Breast epithelium (tissue), 4 donors: ENCODE results near the gene PLP2. TPM values are rescaled to one million over a fixed set of nuclear protein-coding genes. Genes with fewer than 3 reads are reported as not detected.

Experiments
- DNase-seq, 2 donors: peaks; one replicate each; pipeline ENCODE4 v3.0.0-alpha.2; 2019; ENCODE audit warnings: low spot score in 2 of 2
- H3K27ac ChIP-seq, 2 donors: fragments of 200-600 bp; sonication (generic) in 1 of 2; one replicate each; pipeline ENCODE4 v1.5.1; 2016 to 2019; ENCODE audit warnings: mild to moderate bottlenecking in 1 of 2
- H3K27me3 ChIP-seq, 2 donors: fragments of 200-600 bp; sonication (generic) in 1 of 2; one replicate each; pipeline versions ENCODE4 v1.5.1 to v1.6.0; 2017 to 2019; ENCODE audit warnings: control low read depth in 1 of 2, mild to moderate bottlenecking in 1 of 2
- H3K36me3 ChIP-seq: fragments of 200-600 bp; one replicate; pipeline ENCODE4 v1.5.1; 2019
- H3K4me1 ChIP-seq, 2 donors: fragments of 200-600 bp; sonication (generic); one replicate each; pipeline ENCODE4 v1.5.1; 2016 to 2019; ENCODE audit warnings: control low read depth in 1 of 2
- H3K4me3 ChIP-seq, 3 donors: fragments of 200-600 bp; sonication (generic); 1 replicate in 2 of 3; 2 replicates in 1 of 3; pipeline ENCODE4 v1.5.1; 2016 to 2019; ENCODE audit warnings: mild to moderate bottlenecking in 3 of 3, moderate library complexity in 2 of 3
- H3K9me3 ChIP-seq, 2 donors: fragments of 200-600 bp; sonication (generic) in 1 of 2; one replicate each; pipeline ENCODE4 v1.5.1; 2016 to 2019; ENCODE audit warnings: control low read depth in 1 of 2
- POLR2A ChIP-seq: fragments of 450-650 bp; IDR thresholded peaks from one replicate; pipeline ENCODE4 v1.6.1; 2016; ENCODE audit warnings: antibody characterized with exemption, mild to moderate bottlenecking, moderate library complexity
- POLR2AphosphoS5 ChIP-seq, 3 donors: sonication (generic); formaldehyde crosslinking; IDR thresholded peaks; one replicate each; pipeline ENCODE4 v1.6.1; 2017; ENCODE audit warnings: antibody characterized with exemption in 3 of 3
- intact Hi-C: fragments of 100-400 bp; cut with DNase I; formaldehyde crosslinking; loops from one replicate; pipeline ENCODE4 v1.15.1; 2023; ENCODE audit warnings: low total_unique reads
- total RNA-seq, 3 donors: library from RNA; depleted of rRNA; stranded (reverse); fragments of >200 nt; gene quantifications; one replicate each; pipeline ENCODE4 v1.1.0, GENCODE V29; 2016
- TF ChIP-seq, protein P1 (sequence below), 3 donors: fragments of 450-650 bp; IDR thresholded peaks; one replicate each; pipeline ENCODE4 v1.5.1; 2016 to 2017; ENCODE audit warnings: antibody characterized with exemption in 3 of 3, mild to moderate bottlenecking in 3 of 3, moderate library complexity in 3 of 3

PLP2 gene
- total RNA-seq, 3 donors from 2014 or later: 23.4 to 27.9 (median 27.8) TPM

DNA sequence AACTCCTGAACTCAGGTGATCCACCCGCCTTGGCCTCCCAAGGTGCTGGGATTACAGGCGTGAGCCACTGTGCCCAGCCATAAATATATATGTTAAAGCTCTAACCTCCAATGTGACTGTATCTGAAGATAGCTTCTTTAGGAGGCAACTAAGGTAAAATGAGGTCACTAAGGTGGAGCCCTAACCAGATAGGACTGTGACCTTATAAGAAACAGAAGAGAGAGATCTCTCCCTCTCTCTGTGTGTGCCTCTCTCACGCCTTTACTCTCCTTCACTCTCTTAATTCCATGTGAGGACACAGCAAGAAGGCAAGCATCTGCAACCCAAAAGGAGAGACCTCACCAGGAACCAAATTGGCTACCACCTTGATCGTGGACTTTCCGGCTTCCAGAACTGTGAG is 10.1 kb upstream of the PLP2 start:
- DNase-seq: no peak
- Histone ChIP-seq H3K4me1 (no peaks in the 10 kb centered on the region), H3K27me3 (peaks cover 0 to 28% of the 10 kb centered on the region in 2 donors), H3K27ac (no peak overlapping the region), H3K9me3 (no peaks in the 10 kb centered on the region), H3K36me3 (no peaks in the 10 kb centered on the region), H3K4me3 (no peak overlapping the region)
- intact Hi-C loops: no loop called here
- TF ChIP-seq POLR2A (no peak), POLR2AphosphoS5 (IDR thresholded peaks at IDR 0.05) (no peak)
- TF ChIP-seq, protein P1, sequence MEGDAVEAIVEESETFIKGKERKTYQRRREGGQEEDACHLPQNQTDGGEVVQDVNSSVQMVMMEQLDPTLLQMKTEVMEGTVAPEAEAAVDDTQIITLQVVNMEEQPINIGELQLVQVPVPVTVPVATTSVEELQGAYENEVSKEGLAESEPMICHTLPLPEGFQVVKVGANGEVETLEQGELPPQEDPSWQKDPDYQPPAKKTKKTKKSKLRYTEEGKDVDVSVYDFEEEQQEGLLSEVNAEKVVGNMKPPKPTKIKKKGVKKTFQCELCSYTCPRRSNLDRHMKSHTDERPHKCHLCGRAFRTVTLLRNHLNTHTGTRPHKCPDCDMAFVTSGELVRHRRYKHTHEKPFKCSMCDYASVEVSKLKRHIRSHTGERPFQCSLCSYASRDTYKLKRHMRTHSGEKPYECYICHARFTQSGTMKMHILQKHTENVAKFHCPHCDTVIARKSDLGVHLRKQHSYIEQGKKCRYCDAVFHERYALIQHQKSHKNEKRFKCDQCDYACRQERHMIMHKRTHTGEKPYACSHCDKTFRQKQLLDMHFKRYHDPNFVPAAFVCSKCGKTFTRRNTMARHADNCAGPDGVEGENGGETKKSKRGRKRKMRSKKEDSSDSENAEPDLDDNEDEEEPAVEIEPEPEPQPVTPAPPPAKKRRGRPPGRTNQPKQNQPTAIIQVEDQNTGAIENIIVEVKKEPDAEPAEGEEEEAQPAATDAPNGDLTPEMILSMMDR (IDR thresholded peaks at IDR 0.05): no peak

DNA sequence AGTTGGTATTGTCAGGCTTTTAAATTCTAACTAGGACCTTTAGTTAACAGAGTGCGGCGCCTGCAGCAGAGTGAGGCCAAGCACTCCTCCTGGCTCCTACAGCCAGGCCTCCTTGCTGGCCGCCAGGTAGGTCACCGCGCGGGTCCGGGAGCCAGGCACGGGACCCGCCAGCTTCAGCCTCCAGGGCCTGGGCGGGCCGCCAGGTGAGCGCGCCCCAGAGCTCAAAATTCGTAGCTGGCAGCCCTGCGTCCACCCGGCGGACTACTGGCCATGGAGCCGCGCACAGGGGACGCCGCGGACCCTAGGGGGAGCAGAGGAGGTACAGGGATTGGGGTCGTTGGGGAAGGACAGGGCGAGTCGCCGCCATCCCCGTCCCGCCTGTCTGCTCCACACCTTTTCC is 9.1 kb upstream of the PLP2 start, which contains the start of gene MAGIX:
Gene MAGIX, plus strand, starts transcription at position 139 of the 400 bp plus-strand sequence. Its CDS starts 132 bp downstream, at position 271.
- peak within 1 kb of the TSS; percentile 87 to 98 for H3K27ac ChIP-seq
- H3K4me1 ChIP-seq: no peaks in the 10 kb centered on the region
- intact Hi-C loops: no loop called here
- no peaks in the 10 kb centered on the region for H3K9me3 ChIP-seq
- peaks cover 0 to 23% of the 10 kb centered on the region in 2 donors for H3K27me3 ChIP-seq
- H3K4me3 ChIP-seq: peak within 1 kb of the TSS; percentile 36 to 70 (median 51)
- DNase-seq: no peak
- TF ChIP-seq POLR2A (no peak), POLR2AphosphoS5 (IDR thresholded peaks at IDR 0.05) (no peak)
- TF ChIP-seq, protein P1 (IDR thresholded peaks at IDR 0.05): no peak
- no peaks in the 10 kb centered on the region for H3K36me3 ChIP-seq

GRCh38 chrX:49163555-49164419 is 7.9 kb upstream of the PLP2 start:
- H3K4me3 ChIP-seq: peak overlapping the region; percentile 36 to 70 (median 51)
- H3K27me3 ChIP-seq: peaks cover 0 to 15% of the 10 kb centered on the region in 2 donors
- H3K9me3 ChIP-seq: no peaks in the 10 kb centered on the region
- no peaks in the 10 kb centered on the region for H3K36me3 ChIP-seq
- intact Hi-C loops: no loop called here
- H3K4me1 ChIP-seq: no peaks in the 10 kb centered on the region
- DNase-seq: peak; percentile 82
- peak overlapping the region; percentile 87 to 98 for H3K27ac ChIP-seq
- TF ChIP-seq, protein P1 (IDR thresholded peaks at IDR 0.05): peak in 2 of 3 donors; percentile 33 to 83
- no peak for TF ChIP-seq POLR2A
- TF ChIP-seq POLR2AphosphoS5 (IDR thresholded peaks at IDR 0.05): peak in 2 of 3 donors; percentile 48 to 57

DNA sequence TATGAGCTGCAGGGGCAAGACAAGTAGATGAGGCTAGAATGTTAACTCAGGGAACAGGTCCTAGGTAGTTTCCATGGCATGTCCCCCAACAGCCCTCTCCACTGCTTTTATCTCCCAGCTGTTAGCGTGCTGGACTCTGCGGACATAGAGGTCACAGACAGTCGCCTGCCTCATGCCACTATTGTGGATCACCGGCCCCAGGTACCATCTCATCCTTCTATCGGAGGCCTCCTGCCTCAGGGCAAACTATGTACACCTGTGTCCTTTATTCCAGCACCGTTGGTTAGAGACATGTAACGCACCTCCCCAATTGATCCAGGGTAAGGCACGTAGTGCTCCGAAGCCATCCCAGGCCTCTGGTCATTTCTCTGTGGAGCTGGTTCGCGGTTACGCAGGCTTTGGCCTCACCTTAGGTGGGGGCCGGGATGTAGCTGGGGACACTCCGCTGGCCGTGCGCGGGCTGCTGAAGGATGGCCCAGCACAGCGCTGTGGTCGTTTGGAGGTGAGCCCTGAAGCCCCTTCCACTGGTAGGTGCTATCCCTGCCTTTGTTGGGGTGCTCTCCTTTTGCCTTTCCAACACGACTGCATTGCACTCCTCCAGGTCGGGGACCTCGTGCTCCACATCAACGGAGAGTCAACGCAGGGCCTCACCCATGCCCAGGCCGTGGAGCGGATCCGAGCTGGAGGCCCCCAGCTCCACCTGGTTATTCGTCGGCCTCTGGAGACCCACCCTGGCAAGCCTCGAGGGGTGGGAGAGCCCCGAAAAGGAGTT is 6.9 kb upstream of the PLP2 start:
- Histone ChIP-seq H3K4me3 (no peak overlapping the region), H3K4me1 (no peaks in the 10 kb centered on the region), H3K27me3 (peaks cover 0 to 8% of the 10 kb centered on the region in 2 donors), H3K27ac (peak overlapping the region; percentile 87 to 98), H3K36me3 (no peaks in the 10 kb centered on the region), H3K9me3 (no peaks in the 10 kb centered on the region)
- intact Hi-C loops: no loop called here
- no peak for DNase-seq
- TF ChIP-seq, protein P1 (IDR thresholded peaks at IDR 0.05): no peak
- TF ChIP-seq POLR2A (no peak), POLR2AphosphoS5 (IDR thresholded peaks at IDR 0.05) (no peak)
